ENCODE data around the gene ARL8B.
"Not testable (repeated sequence)": the region's sequence is repeated elsewhere in the genome, so short reads cannot be mapped to it uniquely, and the experiment has no call there.

The ARL8B gene

GRCh38 chr3:5122030-5122740 lies at the start of gene ARL8B:
Gene ARL8B (plus strand): TSS chr3:5122292. CDS start chr3:5122466, 174 bp downstream.
- FAIRE-seq: peak; percentile 83
- DNase-seq (ENCODE audit: insufficient read length, low spot score): peak; percentile 74
- TF ChIP-seq POLR2A (IDR thresholded peaks at IDR 0.05; ENCODE audit: low read depth, low read length): peak; percentile 77

GRCh38 chr3:5073374-5074085 lies 48.6 kb upstream of the ARL8B start:
- DNase-seq (ENCODE audit: insufficient read length, low spot score): no peak
- no peak for TF ChIP-seq POLR2A (IDR thresholded peaks at IDR 0.05; ENCODE audit: low read depth, low read length)
- no peak for FAIRE-seq

- DNase-seq (ENCODE audit: insufficient read length, low spot score) (peak; percentile 44), FAIRE-seq (peak; percentile 75)
- TF ChIP-seq POLR2A (IDR thresholded peaks at IDR 0.05; ENCODE audit: low read depth, low read length): no peak
These were observed 43.9 kb upstream of the ARL8B start for GRCh38 chr3:5078151-5078550.

GRCh38 chr3:5079761-5080160 lies 42.3 kb upstream of the ARL8B start:
- DNase-seq (ENCODE audit: insufficient read length, low spot score) (no peak), FAIRE-seq (no peak)
- no peak for TF ChIP-seq POLR2A (IDR thresholded peaks at IDR 0.05; ENCODE audit: low read depth, low read length)

- TF ChIP-seq POLR2A (IDR thresholded peaks at IDR 0.05; ENCODE audit: low read depth, low read length): no peak
- FAIRE-seq: no peak
- no peak for DNase-seq (ENCODE audit: insufficient read length, low spot score)
These were observed 41.1 kb upstream of the ARL8B start for GRCh38 chr3:5080779-5081550.

GRCh38 chr3:5081973-5082788 lies 39.9 kb upstream of the ARL8B start:
- FAIRE-seq; DNase-seq (ENCODE audit: insufficient read length, low spot score): not testable (repeated sequence)

- FAIRE-seq (no peak), DNase-seq (ENCODE audit: insufficient read length, low spot score) (no peak)
- TF ChIP-seq POLR2A (IDR thresholded peaks at IDR 0.05; ENCODE audit: low read depth, low read length): no peak
These were observed 39.3 kb upstream of the ARL8B start for GRCh38 chr3:5082789-5083115.

- TF ChIP-seq POLR2A (IDR thresholded peaks at IDR 0.05; ENCODE audit: low read depth, low read length): no peak
- FAIRE-seq (no peak), DNase-seq (ENCODE audit: insufficient read length, low spot score) (no peak)
These were observed 37.9 kb upstream of the ARL8B start for GRCh38 chr3:5084224-5084623.

- no peak for DNase-seq (ENCODE audit: insufficient read length, low spot score)
- TF ChIP-seq POLR2A (IDR thresholded peaks at IDR 0.05; ENCODE audit: low read depth, low read length): no peak
These were observed 35.4 kb upstream of the ARL8B start for GRCh38 chr3:5086708-5087107.

GRCh38 chr3:5087209-5087608 lies 34.9 kb upstream of the ARL8B start:
- TF ChIP-seq POLR2A (IDR thresholded peaks at IDR 0.05; ENCODE audit: low read depth, low read length): no peak
- DNase-seq (ENCODE audit: insufficient read length, low spot score) (no peak), FAIRE-seq (no peak)

More at GRCh38 chr3:5086708-5087107, 35.4 kb upstream of the ARL8B start:
- FAIRE-seq: no peak

- TF ChIP-seq POLR2A (IDR thresholded peaks at IDR 0.05; ENCODE audit: low read depth, low read length): no peak
- FAIRE-seq (no peak), DNase-seq (ENCODE audit: insufficient read length, low spot score) (no peak)
These were observed 31.9 kb upstream of the ARL8B start for GRCh38 chr3:5090197-5090596.

- FAIRE-seq (no peak), DNase-seq (ENCODE audit: insufficient read length, low spot score) (no peak)
- no peak for TF ChIP-seq POLR2A (IDR thresholded peaks at IDR 0.05; ENCODE audit: low read depth, low read length)
These were observed 30.1 kb upstream of the ARL8B start for GRCh38 chr3:5092018-5092417.

GRCh38 chr3:5093731-5094130 lies 28.4 kb upstream of the ARL8B start:
- FAIRE-seq (no peak), DNase-seq (ENCODE audit: insufficient read length, low spot score) (no peak)
- TF ChIP-seq POLR2A (IDR thresholded peaks at IDR 0.05; ENCODE audit: low read depth, low read length): no peak

GRCh38 chr3:5095886-5096285 lies 26.2 kb upstream of the ARL8B start:
- DNase-seq (ENCODE audit: insufficient read length, low spot score): no peak
- no peak for FAIRE-seq
- TF ChIP-seq POLR2A (IDR thresholded peaks at IDR 0.05; ENCODE audit: low read depth, low read length): no peak
